Sigmoid colon (tissue), 4 donors: ENCODE data around the gene RBM34.
"Not testable (repeated sequence)": the region's sequence is repeated elsewhere in the genome, so short reads cannot be mapped to it uniquely, and the experiment has no call there.

Source experiments
- POLR2A ChIP-seq, 2 donors: fragments of 450-650 bp; IDR thresholded peaks; one replicate each; pipeline ENCODE4 v1.6.1; 2016; ENCODE audit warnings: antibody characterized with exemption in 2 of 2, mild to moderate bottlenecking in 2 of 2, moderate library complexity in 2 of 2
- POLR2AphosphoS5 ChIP-seq, 4 donors: sonication (generic); formaldehyde crosslinking; IDR thresholded peaks; one replicate each; pipeline ENCODE4 v1.6.1; 2017; ENCODE audit warnings: antibody characterized with exemption in 4 of 4
- TF ChIP-seq, protein P1 (sequence below), 4 experiments: fragments of 450-650 bp in 3 of 4; fragments of 200-600 bp in 1 of 4; IDR thresholded peaks; one replicate each; pipeline ENCODE4 v1.5.1; 2016 to 2019; ENCODE audit warnings: antibody characterized with exemption in 4 of 4, mild to moderate bottlenecking in 3 of 4, moderate library complexity in 2 of 4

- not testable (repeated sequence) for TF ChIP-seq POLR2AphosphoS5, POLR2A (IDR thresholded peaks at IDR 0.05)
- TF ChIP-seq, protein P1, sequence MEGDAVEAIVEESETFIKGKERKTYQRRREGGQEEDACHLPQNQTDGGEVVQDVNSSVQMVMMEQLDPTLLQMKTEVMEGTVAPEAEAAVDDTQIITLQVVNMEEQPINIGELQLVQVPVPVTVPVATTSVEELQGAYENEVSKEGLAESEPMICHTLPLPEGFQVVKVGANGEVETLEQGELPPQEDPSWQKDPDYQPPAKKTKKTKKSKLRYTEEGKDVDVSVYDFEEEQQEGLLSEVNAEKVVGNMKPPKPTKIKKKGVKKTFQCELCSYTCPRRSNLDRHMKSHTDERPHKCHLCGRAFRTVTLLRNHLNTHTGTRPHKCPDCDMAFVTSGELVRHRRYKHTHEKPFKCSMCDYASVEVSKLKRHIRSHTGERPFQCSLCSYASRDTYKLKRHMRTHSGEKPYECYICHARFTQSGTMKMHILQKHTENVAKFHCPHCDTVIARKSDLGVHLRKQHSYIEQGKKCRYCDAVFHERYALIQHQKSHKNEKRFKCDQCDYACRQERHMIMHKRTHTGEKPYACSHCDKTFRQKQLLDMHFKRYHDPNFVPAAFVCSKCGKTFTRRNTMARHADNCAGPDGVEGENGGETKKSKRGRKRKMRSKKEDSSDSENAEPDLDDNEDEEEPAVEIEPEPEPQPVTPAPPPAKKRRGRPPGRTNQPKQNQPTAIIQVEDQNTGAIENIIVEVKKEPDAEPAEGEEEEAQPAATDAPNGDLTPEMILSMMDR (IDR thresholded peaks at IDR 0.05), result not testable (repeated sequence)
These were observed 75.5 kb downstream of the RBM34 start for GRCh38 chr1:235085411-235086117.
